Measurements from ENCODE around the gene PTPN22.

GRCh38 chr1:113870778-113871177 lies 734 bp downstream of the PTPN22 start:
- TF ChIP-seq CTCF (IDR thresholded peaks at IDR 0.05): no peak
- no peak for TF ChIP-seq POLR2A (IDR thresholded peaks at IDR 0.05)
